HEK293T (cell line): ENCODE results near the gene MACROD2.

Source experiments
- BHLHE40 ChIP-seq: fragments of 450-650 bp; IDR thresholded peaks from 2 replicates; pipeline ENCODE4 v1.6.1; 2016; ENCODE audit warnings: mild to moderate bottlenecking, moderate library complexity, borderline replicate concordance
- CTBP1 ChIP-seq: fragments of 450-650 bp; IDR thresholded peaks from 2 replicates; pipeline ENCODE4 v1.6.1; 2016; ENCODE audit warnings: borderline replicate concordance
- ELF4 ChIP-seq: fragments of 450-650 bp; IDR thresholded peaks from 2 replicates; pipeline ENCODE4 v1.6.1; 2017; ENCODE audit warnings: antibody characterized with exemption
- FOXA1 ChIP-seq: fragments of 450-650 bp; IDR thresholded peaks from 2 replicates; pipeline ENCODE4 v1.6.1; 2016; ENCODE audit warnings: mild to moderate bottlenecking
- FOXK2 ChIP-seq: fragments of 450-650 bp; IDR thresholded peaks from 2 replicates; pipeline ENCODE4 v1.6.1; 2016; ENCODE audit warnings: mild to moderate bottlenecking
- FOXM1 ChIP-seq: fragments of 450-650 bp; IDR thresholded peaks from 2 replicates; pipeline ENCODE4 v1.6.1; 2017; ENCODE audit warnings: mild to moderate bottlenecking, borderline replicate concordance
- NFRKB ChIP-seq: fragments of 450-650 bp; IDR thresholded peaks from 2 replicates; pipeline ENCODE4 v1.6.1; 2016; ENCODE audit warnings: mild to moderate bottlenecking, moderate library complexity
- SP1 ChIP-seq: fragments of 450-650 bp; IDR thresholded peaks from 2 replicates; pipeline ENCODE4 v1.6.1; 2017
- SUZ12 ChIP-seq: fragments of 450-650 bp; IDR thresholded peaks from 2 replicates; pipeline ENCODE4 v1.6.1; 2016; ENCODE audit warnings: mild to moderate bottlenecking
- ZNF384 ChIP-seq: fragments of 450-650 bp; IDR thresholded peaks from 2 replicates; pipeline ENCODE4 v1.6.1; 2016

- TF ChIP-seq SUZ12 (no peak), SP1 (no peak), CTBP1 (no peak), FOXM1 (no peak), NFRKB (no peak), BHLHE40 (no peak), FOXK2 (no peak), ELF4 (no peak), ZNF384 (no peak), FOXA1 (no peak)
Measured at GRCh38 chr20:15918631-15919030, 1923.3 kb downstream of the MACROD2 start.
